ENCODE measurements around the gene MCCC2. TPM values are rescaled to one million over a fixed set of nuclear protein-coding genes. Genes with fewer than 3 reads are reported as not detected.
"Not testable (repeated sequence)": the region's sequence is repeated elsewhere in the genome, so short reads cannot be mapped to it uniquely, and the experiment has no call there.

MCCC2 gene
- 10 to 100 TPM; 70.4 to 92.7 (median 81.0) TPM for total RNA-seq
- long read RNA-seq, partial matches to known transcripts, result 1 of 6 reads
- long read RNA-seq, other reads (novel, unspliced or antisense), result 0 of 6 reads

DNA sequence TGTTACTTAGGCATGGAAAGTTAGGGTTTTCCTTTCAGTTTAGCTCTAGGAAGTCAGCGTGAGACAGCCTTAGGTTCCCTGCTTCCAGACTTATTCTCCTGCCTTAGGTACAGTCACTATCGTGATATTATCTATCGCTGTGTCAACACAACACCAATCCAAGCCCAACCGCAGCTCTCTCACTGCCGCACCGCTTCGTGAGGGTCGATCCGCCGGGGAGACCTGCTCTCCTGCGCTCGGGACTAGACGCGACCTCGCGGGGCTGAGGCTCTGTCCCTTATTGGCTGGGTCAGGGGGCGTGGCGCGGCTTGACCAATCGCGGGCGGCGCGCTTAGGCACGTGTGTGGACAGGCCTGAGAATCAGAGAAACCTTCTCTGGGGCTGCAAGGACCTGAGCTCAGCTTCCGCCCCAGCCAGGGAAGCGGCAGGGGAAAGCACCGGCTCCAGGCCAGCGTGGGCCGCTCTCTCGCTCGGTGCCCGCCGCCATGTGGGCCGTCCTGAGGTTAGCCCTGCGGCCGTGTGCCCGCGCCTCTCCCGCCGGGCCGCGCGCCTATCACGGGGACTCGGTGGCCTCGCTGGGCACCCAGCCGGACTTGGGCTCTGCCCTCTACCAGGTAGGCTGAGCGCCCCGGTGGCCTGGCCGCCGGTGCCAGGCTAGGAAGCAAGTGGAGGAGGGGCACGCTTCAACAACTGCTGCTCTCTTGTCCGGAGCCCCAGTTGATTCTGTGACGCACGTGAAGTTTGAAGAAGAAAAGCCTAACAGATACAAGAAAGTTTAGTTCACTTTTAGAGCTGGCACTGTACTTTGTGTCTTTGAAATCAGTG is at the start of gene MCCC2:
Gene MCCC2, plus strand, starts transcription at position 400 of the 825 bp plus-strand sequence. Its CDS starts 86 bp downstream, at position 486.
- peak within 1 kb of the TSS; percentile 87 to 91 (median 87) for H3K27ac ChIP-seq
- ATAC-seq, result peak; percentile 97 to 99 (median 98)
- intact Hi-C loops (cut with DNase I), result no loop called here

GRCh38 chr5:71537687-71538086 is 49.5 kb upstream of the MCCC2 start:
- ATAC-seq, result no peak

More for the DNA sequence above, at the start of gene MCCC2:
- peak; percentile 97 to 99 (median 98) for DNase-seq
- Histone ChIP-seq H3K9me3 (no peaks in the 10 kb centered on the region), H3K4me3 (peak within 1 kb of the TSS; percentile 81 to 96 (median 82)), H3K4me1 (peaks cover 0 to 18% (median 8%) of the 10 kb centered on the region in 4 donors), H3K36me3 (no peaks in the 10 kb centered on the region), H3K27me3 (no peaks in the 10 kb centered on the region)
- 0% methylated on average over 15 of the region's 56 CpGs for WGBS (ENCODE audit: insufficient coverage, low coverage, low lambda C conversion rate, missing lambda C conversion rate)
- TF ChIP-seq POLR2A (IDR thresholded peaks at IDR 0.05), result peak; percentile 89
- TF ChIP-seq, protein P1, sequence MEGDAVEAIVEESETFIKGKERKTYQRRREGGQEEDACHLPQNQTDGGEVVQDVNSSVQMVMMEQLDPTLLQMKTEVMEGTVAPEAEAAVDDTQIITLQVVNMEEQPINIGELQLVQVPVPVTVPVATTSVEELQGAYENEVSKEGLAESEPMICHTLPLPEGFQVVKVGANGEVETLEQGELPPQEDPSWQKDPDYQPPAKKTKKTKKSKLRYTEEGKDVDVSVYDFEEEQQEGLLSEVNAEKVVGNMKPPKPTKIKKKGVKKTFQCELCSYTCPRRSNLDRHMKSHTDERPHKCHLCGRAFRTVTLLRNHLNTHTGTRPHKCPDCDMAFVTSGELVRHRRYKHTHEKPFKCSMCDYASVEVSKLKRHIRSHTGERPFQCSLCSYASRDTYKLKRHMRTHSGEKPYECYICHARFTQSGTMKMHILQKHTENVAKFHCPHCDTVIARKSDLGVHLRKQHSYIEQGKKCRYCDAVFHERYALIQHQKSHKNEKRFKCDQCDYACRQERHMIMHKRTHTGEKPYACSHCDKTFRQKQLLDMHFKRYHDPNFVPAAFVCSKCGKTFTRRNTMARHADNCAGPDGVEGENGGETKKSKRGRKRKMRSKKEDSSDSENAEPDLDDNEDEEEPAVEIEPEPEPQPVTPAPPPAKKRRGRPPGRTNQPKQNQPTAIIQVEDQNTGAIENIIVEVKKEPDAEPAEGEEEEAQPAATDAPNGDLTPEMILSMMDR (IDR thresholded peaks at IDR 0.05), result no peak

GRCh38 chr5:71550885-71551284 is 36.3 kb upstream of the MCCC2 start:
- H3K36me3 ChIP-seq, result peaks cover 4 to 56% (median 16%) of the 10 kb centered on the region in 4 donors
- H3K4me3 ChIP-seq; H3K4me1 ChIP-seq; intact Hi-C loops (cut with DNase I); H3K9me3 ChIP-seq; DNase-seq; H3K27me3 ChIP-seq; ATAC-seq; H3K27ac ChIP-seq: not testable (repeated sequence)
- 89% methylated on average over 6 of the region's 7 CpGs for WGBS (ENCODE audit: insufficient coverage, low coverage, low lambda C conversion rate, missing lambda C conversion rate)

More at GRCh38 chr5:71537687-71538086, 49.5 kb upstream of the MCCC2 start:
- intact Hi-C loops (cut with DNase I), result no loop called here
- Histone ChIP-seq H3K4me3 (no peak overlapping the region), H3K36me3 (peaks cover 0 to 26% (median 5%) of the 10 kb centered on the region in 4 donors), H3K4me1 (no peaks in the 10 kb centered on the region), H3K27me3 (no peaks in the 10 kb centered on the region), H3K27ac (no peak overlapping the region), H3K9me3 (no peaks in the 10 kb centered on the region)
- WGBS (ENCODE audit: insufficient coverage, low coverage, low lambda C conversion rate, missing lambda C conversion rate), result 69% methylated on average over 3 of the region's 3 CpGs
- TF ChIP-seq POLR2A (IDR thresholded peaks at IDR 0.05), result no peak
- TF ChIP-seq, protein P1 (IDR thresholded peaks at IDR 0.05), result no peak
- no peak for DNase-seq

- H3K9me3 ChIP-seq; H3K27ac ChIP-seq; DNase-seq; H3K4me3 ChIP-seq; H3K27me3 ChIP-seq; intact Hi-C loops (cut with DNase I); H3K4me1 ChIP-seq; ATAC-seq: not testable (repeated sequence)
- 96% methylated on average over 4 of the region's 27 CpGs for WGBS (ENCODE audit: insufficient coverage, low coverage, low lambda C conversion rate, missing lambda C conversion rate)
- peaks cover 5 to 58% (median 17%) of the 10 kb centered on the region in 4 donors for H3K36me3 ChIP-seq
Measured at GRCh38 chr5:71551582-71551981, 35.6 kb upstream of the MCCC2 start.

GRCh38 chr5:71552026-71552749 is 35.0 kb upstream of the MCCC2 start:
- H3K27me3 ChIP-seq; H3K9me3 ChIP-seq; H3K4me1 ChIP-seq; H3K27ac ChIP-seq; H3K4me3 ChIP-seq; DNase-seq; intact Hi-C loops (cut with DNase I); ATAC-seq: not testable (repeated sequence)
- peaks cover 5 to 56% (median 20%) of the 10 kb centered on the region in 4 donors for H3K36me3 ChIP-seq
- no CpG with 5 or more reads among the region's 53 CpGs for WGBS (ENCODE audit: insufficient coverage, low coverage, low lambda C conversion rate, missing lambda C conversion rate)
